Stomach (tissue), 9 donors: ENCODE results near the gene ELAC2. TPM values are rescaled to one million over a fixed set of nuclear protein-coding genes. Genes with fewer than 3 reads are reported as not detected.
A peak's percentile ranks its signal among the peaks of the same experiment; 100 is the strongest.

Source experiments
- DNase-seq, 2 donors: peaks; one replicate each; pipeline versions ENCODE4 v3.0.0 to v3.0.0-alpha.2; 2013 to 2019
- H3K27ac ChIP-seq, 5 donors: fragments of 200-600 bp in 4 of 5; sonication (generic) in 4 of 5; one replicate each; pipeline ENCODE4 v1.5.1; 2013 to 2019; ENCODE audit warnings: mild to moderate bottlenecking in 1 of 5, moderate library complexity in 1 of 5
- H3K27me3 ChIP-seq, 3 donors: fragments of 200-600 bp; sonication (generic); one replicate each; pipeline ENCODE4 v1.5.1; 2017 to 2019; ENCODE audit warnings: mixed run types in 1 of 3
- H3K36me3 ChIP-seq, 4 donors: fragments of 200-600 bp; sonication (generic); 1 replicate in 3 of 4; 2 replicates in 1 of 4; pipeline ENCODE4 v1.5.1; 2016 to 2019
- H3K4me1 ChIP-seq, 4 donors: fragments of 200-600 bp; sonication (generic); one replicate each; pipeline ENCODE4 v1.5.1; 2016 to 2019
- H3K4me3 ChIP-seq, 4 donors: fragments of 200-600 bp; sonication (generic) in 3 of 4; one replicate each; pipeline ENCODE4 v1.5.1; 2016 to 2019; ENCODE audit warnings: mild to moderate bottlenecking in 1 of 4
- H3K9me3 ChIP-seq, 4 donors: fragments of 200-600 bp; sonication (generic); one replicate each; pipeline ENCODE4 v1.5.1; 2016 to 2019
- EP300 ChIP-seq: sonication (generic); formaldehyde crosslinking; IDR thresholded peaks from one replicate; pipeline ENCODE4 v1.6.1; 2017; ENCODE audit warnings: antibody characterized with exemption
- POLR2A ChIP-seq, 4 donors: fragments of 450-650 bp; IDR thresholded peaks; one replicate each; pipeline ENCODE4 v1.6.1; 2016; ENCODE audit warnings: antibody characterized with exemption in 4 of 4, control low read depth in 2 of 4, mild to moderate bottlenecking in 1 of 4, moderate library complexity in 1 of 4
- POLR2AphosphoS5 ChIP-seq, 3 donors: sonication (generic); formaldehyde crosslinking; IDR thresholded peaks; one replicate each; pipeline ENCODE4 v1.6.1; 2016; ENCODE audit warnings: antibody characterized with exemption in 3 of 3
- WGBS, 5 donors: extraction: QIAGEN DNeasy Blood & Tissue Kit in 3 of 5; methylation state at CpG; one replicate each; pipeline versions ENCODE4 v1.1.5 to v1.1.7; 2013 to 2018; 5-methylcytosine and 5-hydroxymethylcytosine counted together
- intact Hi-C: fragments of 100-400 bp; cut with DNase I; formaldehyde crosslinking; loops from one replicate; pipeline ENCODE4 v1.15.1; 2023; ENCODE audit warnings: low total_unique reads
- polyA plus RNA-seq, 3 donors: library from polyadenylated mRNA; stranded (reverse); fragments of 200-250 nt; gene quantifications; one replicate each; pipeline ENCODE4 v1.2.3, GENCODE V29; 2013
- total RNA-seq, 5 donors: library from RNA; depleted of rRNA; stranded (reverse); fragments of >200 nt; gene quantifications; one replicate each; pipeline versions ENCODE4 v1.1.0 to v1.2.3, GENCODE V29; 2014 to 2016
- TF ChIP-seq, protein P1 (sequence below), 7 experiments: fragments of 450-650 bp in 4 of 7; fragments of 200-600 bp in 3 of 7; sonication (generic) in 3 of 7; IDR thresholded peaks; one replicate each; pipeline ENCODE4 v1.5.1; 2016 to 2019; ENCODE audit warnings: antibody characterized with exemption in 7 of 7, control low read depth in 2 of 7, mild to moderate bottlenecking in 1 of 7
- donor health status: healthy with polysubstance abuse.
- donor health status: Bipolar disorder and iron deficiency.
- donor health status: healthy.

The ELAC2 gene
- total and polyA plus RNA-seq, 8 donors = 20.5 to 156 (median 60.2) TPM

- TF ChIP-seq POLR2AphosphoS5 (IDR thresholded peaks at IDR 0.05) = no peak
- TF ChIP-seq POLR2A (IDR thresholded peaks at IDR 0.05) = no peak
- TF ChIP-seq EP300 = no peak
- TF ChIP-seq, protein P1, sequence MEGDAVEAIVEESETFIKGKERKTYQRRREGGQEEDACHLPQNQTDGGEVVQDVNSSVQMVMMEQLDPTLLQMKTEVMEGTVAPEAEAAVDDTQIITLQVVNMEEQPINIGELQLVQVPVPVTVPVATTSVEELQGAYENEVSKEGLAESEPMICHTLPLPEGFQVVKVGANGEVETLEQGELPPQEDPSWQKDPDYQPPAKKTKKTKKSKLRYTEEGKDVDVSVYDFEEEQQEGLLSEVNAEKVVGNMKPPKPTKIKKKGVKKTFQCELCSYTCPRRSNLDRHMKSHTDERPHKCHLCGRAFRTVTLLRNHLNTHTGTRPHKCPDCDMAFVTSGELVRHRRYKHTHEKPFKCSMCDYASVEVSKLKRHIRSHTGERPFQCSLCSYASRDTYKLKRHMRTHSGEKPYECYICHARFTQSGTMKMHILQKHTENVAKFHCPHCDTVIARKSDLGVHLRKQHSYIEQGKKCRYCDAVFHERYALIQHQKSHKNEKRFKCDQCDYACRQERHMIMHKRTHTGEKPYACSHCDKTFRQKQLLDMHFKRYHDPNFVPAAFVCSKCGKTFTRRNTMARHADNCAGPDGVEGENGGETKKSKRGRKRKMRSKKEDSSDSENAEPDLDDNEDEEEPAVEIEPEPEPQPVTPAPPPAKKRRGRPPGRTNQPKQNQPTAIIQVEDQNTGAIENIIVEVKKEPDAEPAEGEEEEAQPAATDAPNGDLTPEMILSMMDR (IDR thresholded peaks at IDR 0.05) = no peak
- intact Hi-C loops = loop anchor here (10.0 kb wide), 1 partner anchor 842 kb away; no protein-coding TSS in a partner anchor
- H3K36me3 ChIP-seq = no peaks in the 10 kb centered on the region
- no peaks in the 10 kb centered on the region for H3K27me3 ChIP-seq
- DNase-seq = no peak
- H3K27ac ChIP-seq = no peak overlapping the region
- H3K9me3 ChIP-seq = no peaks in the 10 kb centered on the region
- no peak overlapping the region for H3K4me3 ChIP-seq
- peaks cover 0 to 8% (median 7%) of the 10 kb centered on the region in 4 donors for H3K4me1 ChIP-seq
- 85 to 91% (median 87%) methylated on average over 5 of the region's 5 CpGs for WGBS, 5 donors
These were observed 9.4 kb upstream of the ELAC2 start for GRCh38 chr17:13027246-13027645.

- H3K27ac ChIP-seq = no peak overlapping the region
- H3K4me1 ChIP-seq = peaks cover 0 to 8% (median 7%) of the 10 kb centered on the region in 4 donors
- H3K36me3 ChIP-seq = no peaks in the 10 kb centered on the region
- no peak for TF ChIP-seq POLR2AphosphoS5 (IDR thresholded peaks at IDR 0.05)
- no peak for TF ChIP-seq POLR2A (IDR thresholded peaks at IDR 0.05)
- TF ChIP-seq, protein P1 (IDR thresholded peaks at IDR 0.05) = no peak
- TF ChIP-seq EP300 = no peak
- DNase-seq = no peak
- H3K4me3 ChIP-seq = no peak overlapping the region
- H3K9me3 ChIP-seq = no peaks in the 10 kb centered on the region
- intact Hi-C loops = loop anchor here (10.0 kb wide), 1 partner anchor 841 kb away; no protein-coding TSS in a partner anchor
- no peaks in the 10 kb centered on the region for H3K27me3 ChIP-seq
These were observed 7.9 kb upstream of the ELAC2 start for GRCh38 chr17:13025687-13026086.

DNA sequence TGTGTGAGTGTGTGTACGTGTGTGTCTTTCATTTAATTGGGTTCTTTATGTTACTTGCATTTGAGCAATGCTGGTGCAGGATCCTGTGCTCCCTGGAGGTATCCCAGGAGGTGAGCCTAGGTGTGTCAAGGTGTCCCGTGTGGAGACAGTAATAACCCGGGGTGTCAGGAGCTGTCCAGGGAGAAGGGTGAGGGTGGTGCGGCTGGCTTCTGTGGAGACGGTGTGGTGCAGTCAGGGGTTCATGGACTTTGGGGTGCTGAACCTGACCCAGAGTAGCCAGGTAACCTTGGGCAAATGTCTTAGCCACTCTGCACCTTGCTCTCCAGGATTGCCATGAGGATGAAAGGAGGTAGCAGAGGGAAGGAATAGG is 7.4 kb upstream of the ELAC2 start:
- intact Hi-C loops = loop anchor here (10.0 kb wide), 1 partner anchor 840 kb away; no protein-coding TSS in a partner anchor
- H3K4me1 ChIP-seq = peaks cover 0 to 8% (median 7%) of the 10 kb centered on the region in 4 donors
- no peak overlapping the region for H3K27ac ChIP-seq
- H3K4me3 ChIP-seq = no peak overlapping the region
- H3K27me3 ChIP-seq = no peaks in the 10 kb centered on the region
- DNase-seq = no peak
- H3K36me3 ChIP-seq = no peaks in the 10 kb centered on the region
- TF ChIP-seq, protein P1 (IDR thresholded peaks at IDR 0.05) = no peak
- TF ChIP-seq POLR2AphosphoS5 (IDR thresholded peaks at IDR 0.05) (no peak), POLR2A (IDR thresholded peaks at IDR 0.05) (no peak), EP300 (no peak)
- H3K9me3 ChIP-seq = no peaks in the 10 kb centered on the region
- 64 to 77% (median 74%) methylated on average over 5 of the region's 5 CpGs for WGBS, 5 donors

GRCh38 chr17:13024526-13025257 is 6.9 kb upstream of the ELAC2 start:
- no peak overlapping the region for H3K27ac ChIP-seq
- H3K4me1 ChIP-seq = peaks cover 0 to 8% (median 7%) of the 10 kb centered on the region in 4 donors
- no peaks in the 10 kb centered on the region for H3K36me3 ChIP-seq
- H3K9me3 ChIP-seq = no peaks in the 10 kb centered on the region
- DNase-seq = peak; percentile 73 to 87
- WGBS, 5 donors = 28 to 39% (median 32%) methylated on average over 19 of the region's 19 CpGs
- H3K27me3 ChIP-seq = no peaks in the 10 kb centered on the region
- H3K4me3 ChIP-seq = peak overlapping the region in 1 of 4 donors; percentile 11
- intact Hi-C loops = loop anchor here (10.0 kb wide), 1 partner anchor 840 kb away; no protein-coding TSS in a partner anchor
- TF ChIP-seq, protein P1 (IDR thresholded peaks at IDR 0.05) = peak in 5 of 7 experiments; percentile 45 to 94 (median 88)
- TF ChIP-seq POLR2A (IDR thresholded peaks at IDR 0.05) = no peak
